GM18499 (cell line): ENCODE measurements around the gene SLC30A2.

Experiments
- ATAC-seq: cut with Tn5 transposase; IDR thresholded peaks from one replicate; pipeline ENCODE4 v1.9.1; 2021; ENCODE audit warnings: moderate number of reproducible peaks; ENCODE audit not compliant: insufficient read depth, unreplicated experiment

Gene SLC30A2

GRCh38 chr1:26044414-26044813 is 1.5 kb downstream of the SLC30A2 start:
- no peak for ATAC-seq

GRCh38 chr1:26043765-26044164 is 2.2 kb downstream of the SLC30A2 start:
- no peak for ATAC-seq

GRCh38 chr1:26041978-26042377 is 3.9 kb downstream of the SLC30A2 start:
- no peak for ATAC-seq

- no peak for ATAC-seq
Observed at GRCh38 chr1:26041401-26041800, 4.5 kb downstream of the SLC30A2 start.

- ATAC-seq: no peak
Observed at GRCh38 chr1:26038904-26039303, 7.0 kb downstream of the SLC30A2 start.

GRCh38 chr1:26038477-26038876 is 7.4 kb downstream of the SLC30A2 start:
- ATAC-seq: no peak

GRCh38 chr1:26037904-26038303 is 8.0 kb downstream of the SLC30A2 start:
- no peak for ATAC-seq

- ATAC-seq: no peak
Observed at GRCh38 chr1:26036756-26037281, 9.1 kb downstream of the SLC30A2 start.

- no peak for ATAC-seq
Observed at GRCh38 chr1:26035959-26036755, 9.8 kb downstream of the SLC30A2 start.

GRCh38 chr1:26035203-26035958 is 10.5 kb downstream of the SLC30A2 start:
- peak; percentile 57 for ATAC-seq

- ATAC-seq: no peak
Observed at GRCh38 chr1:26034504-26035202, 11.3 kb downstream of the SLC30A2 start.

- no peak for ATAC-seq
Observed at GRCh38 chr1:26032656-26033357, 13.1 kb downstream of the SLC30A2 start.

- ATAC-seq: no peak
Observed at GRCh38 chr1:26031611-26032220, 14.2 kb downstream of the SLC30A2 start.

- no peak for ATAC-seq
Observed at GRCh38 chr1:26031196-26031595, 14.7 kb downstream of the SLC30A2 start.

- no peak for ATAC-seq
Observed at GRCh38 chr1:26029864-26030481, 15.9 kb downstream of the SLC30A2 start.

GRCh38 chr1:26029054-26029863 is 16.7 kb downstream of the SLC30A2 start:
- no peak for ATAC-seq

- ATAC-seq: no peak
Observed at GRCh38 chr1:26028490-26028980, 17.4 kb downstream of the SLC30A2 start.

- no peak for ATAC-seq
Observed at GRCh38 chr1:26027716-26028489, 18.0 kb downstream of the SLC30A2 start.
